ENCODE measurements around the gene LYPD8. TPM values are rescaled to one million over a fixed set of nuclear protein-coding genes. Genes with fewer than 3 reads are reported as not detected.

LYPD8 gene
- total RNA-seq, 2 experiments from 2014 or later: not detected

DNA sequence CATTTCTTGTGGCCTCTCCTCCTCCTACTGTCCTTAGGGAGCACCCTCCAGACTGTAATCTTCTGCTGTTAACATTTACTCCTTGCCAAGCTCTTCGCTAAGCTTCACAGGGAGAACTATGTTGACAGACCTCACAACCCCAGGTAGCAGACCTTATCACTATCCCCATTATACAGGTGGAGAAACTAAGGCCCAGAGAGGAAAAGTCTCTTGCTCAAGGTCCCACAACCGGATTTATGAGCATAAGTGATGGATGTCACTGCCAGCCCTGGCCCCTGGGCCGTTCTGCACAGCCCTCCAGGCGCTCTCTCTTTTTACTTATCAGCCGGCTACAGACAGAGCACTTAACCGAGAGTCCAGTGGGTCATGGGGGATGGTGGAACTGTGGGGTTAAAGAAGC lies 18.1 kb downstream of the LYPD8 start:
- Mint-ChIP-seq H3K9me3 (peaks cover 5% of the 10 kb centered on the region), H3K4me3 (no peak overlapping the region), H3K27me3 (peaks cover 12% of the 10 kb centered on the region), H3K36me3 (ENCODE audit: low read depth) (no peaks in the 10 kb centered on the region), H3K27ac (no peak overlapping the region), H3K4me1 (ENCODE audit: low read depth) (no peaks in the 10 kb centered on the region)
- ATAC-seq: no peak
- POLR2A ChIA-PET: no interaction called here
- DNase-seq: no peak
- TF ChIP-seq, protein P1, sequence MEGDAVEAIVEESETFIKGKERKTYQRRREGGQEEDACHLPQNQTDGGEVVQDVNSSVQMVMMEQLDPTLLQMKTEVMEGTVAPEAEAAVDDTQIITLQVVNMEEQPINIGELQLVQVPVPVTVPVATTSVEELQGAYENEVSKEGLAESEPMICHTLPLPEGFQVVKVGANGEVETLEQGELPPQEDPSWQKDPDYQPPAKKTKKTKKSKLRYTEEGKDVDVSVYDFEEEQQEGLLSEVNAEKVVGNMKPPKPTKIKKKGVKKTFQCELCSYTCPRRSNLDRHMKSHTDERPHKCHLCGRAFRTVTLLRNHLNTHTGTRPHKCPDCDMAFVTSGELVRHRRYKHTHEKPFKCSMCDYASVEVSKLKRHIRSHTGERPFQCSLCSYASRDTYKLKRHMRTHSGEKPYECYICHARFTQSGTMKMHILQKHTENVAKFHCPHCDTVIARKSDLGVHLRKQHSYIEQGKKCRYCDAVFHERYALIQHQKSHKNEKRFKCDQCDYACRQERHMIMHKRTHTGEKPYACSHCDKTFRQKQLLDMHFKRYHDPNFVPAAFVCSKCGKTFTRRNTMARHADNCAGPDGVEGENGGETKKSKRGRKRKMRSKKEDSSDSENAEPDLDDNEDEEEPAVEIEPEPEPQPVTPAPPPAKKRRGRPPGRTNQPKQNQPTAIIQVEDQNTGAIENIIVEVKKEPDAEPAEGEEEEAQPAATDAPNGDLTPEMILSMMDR (IDR thresholded peaks at IDR 0.05): no peak
- intact Hi-C loops (cut with micrococcal nuclease): no loop called here
- CTCF ChIA-PET: no interaction called here

DNA sequence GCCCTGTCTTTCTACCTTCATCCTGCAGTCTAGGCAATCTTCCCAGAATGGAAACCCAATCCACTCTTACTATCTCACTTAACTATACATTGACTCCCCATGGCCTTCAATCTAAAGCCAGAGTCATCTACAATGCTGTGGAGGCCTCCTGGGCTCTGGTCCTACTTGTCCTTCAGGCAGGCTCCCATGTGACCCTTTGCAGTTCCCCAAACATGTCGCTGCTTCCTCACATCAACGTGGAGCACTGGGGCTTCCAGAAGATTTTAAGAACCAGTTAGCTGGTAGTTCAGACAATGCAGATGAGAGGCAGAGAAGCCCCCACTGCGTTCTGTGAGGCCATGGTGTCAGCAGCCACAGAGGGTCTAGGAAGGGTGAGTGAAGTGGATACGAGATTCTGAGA lies 18.6 kb downstream of the LYPD8 start:
- intact Hi-C loops (cut with micrococcal nuclease): no loop called here
- Mint-ChIP-seq H3K36me3 (ENCODE audit: low read depth) (no peaks in the 10 kb centered on the region), H3K9me3 (peaks cover 5% of the 10 kb centered on the region), H3K27me3 (peaks cover 12% of the 10 kb centered on the region), H3K4me3 (no peak overlapping the region), H3K27ac (no peak overlapping the region), H3K4me1 (ENCODE audit: low read depth) (no peaks in the 10 kb centered on the region)
- POLR2A ChIA-PET: no interaction called here
- DNase-seq (no peak), ATAC-seq (no peak)
- TF ChIP-seq, protein P1 (IDR thresholded peaks at IDR 0.05): no peak
- CTCF ChIA-PET: no interaction called here

DNA sequence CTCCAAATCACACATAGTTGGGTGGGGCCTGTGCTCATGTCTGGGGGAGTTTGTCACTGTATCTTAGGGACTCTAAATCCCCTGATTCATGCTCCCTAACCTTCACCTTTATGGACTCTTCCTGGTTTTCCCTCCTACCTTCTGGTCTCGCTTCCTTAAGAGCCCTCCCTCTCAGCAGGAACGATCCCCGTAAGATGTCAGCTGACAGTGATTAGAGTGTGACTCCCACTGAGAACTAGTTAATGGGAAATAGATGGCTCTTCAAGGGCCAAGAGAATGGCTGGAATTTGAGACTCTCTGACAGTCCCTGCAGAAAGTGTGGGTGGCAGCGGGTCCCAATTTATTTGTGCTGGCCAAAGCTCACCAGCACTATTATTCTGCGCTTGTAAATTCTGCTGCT lies 22.0 kb downstream of the LYPD8 start:
- intact Hi-C loops (cut with micrococcal nuclease): no loop called here
- no peaks in the 10 kb centered on the region for H3K4me1 Mint-ChIP-seq (ENCODE audit: low read depth)
- CTCF ChIA-PET: no interaction called here

DNA sequence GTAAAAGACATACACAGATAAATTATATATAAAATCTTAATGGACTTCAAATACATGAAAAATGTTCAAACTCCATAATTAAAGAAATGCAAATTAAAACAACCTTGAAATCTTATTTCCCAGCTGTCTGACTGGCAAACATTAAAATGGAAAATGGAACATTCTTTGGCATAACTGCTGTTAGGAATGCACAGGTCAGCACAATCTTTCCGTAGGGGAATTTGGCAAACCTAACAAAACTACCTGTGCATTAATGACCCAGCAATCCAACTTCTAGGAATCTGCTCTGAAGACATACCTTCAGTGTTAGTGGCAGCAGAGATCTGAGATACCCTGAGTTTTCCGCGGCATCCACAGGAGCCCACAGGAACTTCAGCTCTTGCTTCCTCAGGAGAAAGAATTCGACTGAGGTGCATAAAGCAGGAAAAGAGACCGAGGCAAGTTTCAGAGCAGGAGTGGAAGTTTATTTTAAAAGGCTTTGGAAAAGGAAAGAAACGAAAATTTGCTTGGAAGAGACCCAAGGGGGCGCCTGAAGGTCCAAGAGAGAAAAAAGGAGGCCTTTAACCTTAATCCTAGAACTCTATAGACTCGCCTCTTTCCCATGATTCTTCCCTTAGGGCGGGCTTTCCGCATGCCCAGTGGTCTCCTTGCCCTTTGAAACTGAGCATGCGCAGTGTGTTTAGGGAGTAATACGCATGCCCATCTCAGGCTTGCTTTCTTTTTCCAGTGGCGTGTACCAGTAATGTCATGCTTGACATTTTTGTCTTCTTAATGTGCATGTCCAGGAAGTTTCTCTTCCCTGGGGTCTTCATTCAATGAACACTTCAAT lies 24.8 kb downstream of the LYPD8 start:
- peaks cover 5% of the 10 kb centered on the region for H3K9me3 Mint-ChIP-seq
- ChIA-PET CTCF (no interaction called here), POLR2A (no interaction called here)
- intact Hi-C loops (cut with micrococcal nuclease): no loop called here
- H3K27me3 Mint-ChIP-seq: peaks cover 5% of the 10 kb centered on the region
- H3K4me3 Mint-ChIP-seq: no peak overlapping the region
- no peaks in the 10 kb centered on the region for H3K4me1 Mint-ChIP-seq (ENCODE audit: low read depth)
- H3K36me3 Mint-ChIP-seq (ENCODE audit: low read depth): no peaks in the 10 kb centered on the region
- TF ChIP-seq, protein P1 (IDR thresholded peaks at IDR 0.05): no peak
- no peak overlapping the region for H3K27ac Mint-ChIP-seq
- ATAC-seq: no peak
- no peak for DNase-seq

More for the DNA sequence above, 22.0 kb downstream of the LYPD8 start:
- Mint-ChIP-seq H3K27ac (no peak overlapping the region), H3K36me3 (ENCODE audit: low read depth) (no peaks in the 10 kb centered on the region), H3K27me3 (peaks cover 12% of the 10 kb centered on the region), H3K9me3 (peaks cover 5% of the 10 kb centered on the region), H3K4me3 (no peak overlapping the region)
- no peak for ATAC-seq
- TF ChIP-seq, protein P1 (IDR thresholded peaks at IDR 0.05): no peak
- POLR2A ChIA-PET: no interaction called here
- DNase-seq: no peak

DNA sequence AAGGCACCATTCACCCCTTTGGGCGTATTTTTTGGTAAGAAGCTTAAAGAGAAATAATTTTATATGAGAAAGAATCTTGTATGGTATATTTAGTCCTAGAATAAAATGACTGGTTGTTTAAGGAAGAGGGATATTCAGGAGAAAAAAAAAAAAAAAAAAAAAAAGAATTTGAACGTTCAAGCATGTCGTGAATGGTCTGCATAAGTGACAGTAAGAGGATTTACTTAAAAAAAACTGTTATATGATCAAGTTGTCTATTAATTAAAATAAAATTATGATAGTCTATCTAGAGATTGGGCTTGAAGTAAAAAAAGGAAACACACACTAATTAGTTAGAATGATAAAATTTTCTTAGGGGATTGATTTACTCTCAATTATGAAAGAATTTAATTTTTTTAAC lies 41.3 kb downstream of the LYPD8 start:
- H3K27ac Mint-ChIP-seq: no peak overlapping the region
- H3K36me3 Mint-ChIP-seq (ENCODE audit: low read depth): peaks cover 2% of the 10 kb centered on the region
- CTCF ChIA-PET: no interaction called here
- H3K4me3 Mint-ChIP-seq: no peak overlapping the region
- POLR2A ChIA-PET: no interaction called here
- DNase-seq: no peak
- TF ChIP-seq, protein P1 (IDR thresholded peaks at IDR 0.05): no peak
- intact Hi-C loops (cut with micrococcal nuclease): no loop called here
- no peak for ATAC-seq
- H3K27me3 Mint-ChIP-seq: peaks cover 11% of the 10 kb centered on the region
- no peaks in the 10 kb centered on the region for H3K4me1 Mint-ChIP-seq (ENCODE audit: low read depth)
- H3K9me3 Mint-ChIP-seq: peaks cover 12% of the 10 kb centered on the region

Measured in activated CD8-positive, alpha-beta T cell treated with anti-CD3 and anti-CD28 coated beads for 36 hours (primary cell).